Measurements from ENCODE around the gene WASF3.

- TF ChIP-seq CTCF (conservative IDR thresholded peaks at IDR 0.05) (no peak), ZFX (IDR thresholded peaks at IDR 0.05) (no peak)
Observed at GRCh38 chr13:26589754-26590153, 32.3 kb downstream of the WASF3 start.
